K562 (cell line): Measurements from ENCODE around the gene CLEC1A. TPM values are rescaled to one million over a fixed set of nuclear protein-coding genes. Genes with fewer than 3 reads are reported as not detected.

Experiments used
- ATAC-seq: fragments of 200-7000 bp; cut with Tn5 transposase; 3 replicates; pipeline ENCODE4 v1.9.1; 2020; ENCODE audit warnings: moderate library complexity
- BruUV-seq: library from RNA; stranded (reverse); fragments of 400-500 nt; replicated peaks from 2 replicates; lab custom pipeline; 2021; lab: Mats Ljungman, UMichigan
- CTCF ChIA-PET: fragments of 300-600 bp; formaldehyde crosslinking; extraction: SDS; loops from one replicate; lab custom pipeline; 2021; ENCODE audit warnings: low intra/inter-chr PET ratio; lab: Yijun Ruan, JAX
- POLR2A ChIA-PET: fragments of 300-600, 350-650 bp; sonication (Branson Sonifier 250); formaldehyde crosslinking; extraction: SDS; loops from one replicate; lab custom pipeline; 2021; ENCODE audit warnings: antibody characterized with exemption, inconsistent platforms; lab: Yijun Ruan, JAX
- DNase-seq, 4 experiments: peaks; one replicate each; pipeline versions ENCODE4 v3.0.0 to v3.0.0-alpha.2; 2011 to 2018; ENCODE audit warnings: low spot score in 3 of 4, mixed read lengths in 3 of 4; ENCODE audit errors: extremely low read depth in 1 of 4
- FAIRE-seq: peaks from 2 replicates; lab custom pipeline; 2011; peaks lifted over from hg19 to GRCh38; lab: Jason Lieb, UNC
- H2AFZ ChIP-seq: 2 replicates; pipeline ENCODE4 v1.6.0; 2011; ENCODE audit warnings: low read depth, low read length, control low read depth, inconsistent platforms
- H3K27ac ChIP-seq: fragments of 200-600 bp; 3 replicates; pipeline ENCODE4 v1.8.0; 2011; ENCODE audit warnings: low read depth, mild to moderate bottlenecking, control low read depth, inconsistent platforms, low read length, moderate library complexity, mixed read lengths; ENCODE audit errors: extremely low read depth
- H3K27me3 ChIP-seq, 2 experiments: fragments of 300-600 bp in 1 of 2; 2 replicates in 1 of 2; 3 replicates in 1 of 2; pipeline versions ENCODE4 v1.6.0 to v1.8.0; 2011; ENCODE audit warnings: inconsistent platforms in 2 of 2, low read length in 2 of 2, mild to moderate bottlenecking in 1 of 2, mixed read lengths in 1 of 2, moderate library complexity in 1 of 2; ENCODE audit not compliant: control insufficient read depth in 2 of 2, insufficient read depth in 2 of 2
- H3K36me3 ChIP-seq: fragments of 300-600 bp; 3 replicates; pipeline ENCODE4 v1.8.0; 2011; ENCODE audit warnings: mild to moderate bottlenecking, low read length, inconsistent platforms; ENCODE audit not compliant: control insufficient read depth, insufficient read depth
- H3K4me1 ChIP-seq, 2 experiments: fragments of 200-600 bp in 1 of 2; replicated peaks in 1 of 2; 2 replicates in 1 of 2; 3 replicates in 1 of 2; pipeline versions ENCODE4 v1.5.1 to v1.8.0; 2011; ENCODE audit warnings: inconsistent platforms in 2 of 2, low read length in 2 of 2, mild to moderate bottlenecking in 1 of 2, mixed read lengths in 1 of 2, moderate library complexity in 1 of 2; ENCODE audit not compliant: control insufficient read depth in 2 of 2, insufficient read depth in 2 of 2
- H3K4me2 ChIP-seq: 2 replicates; pipeline ENCODE4 v1.6.1; 2011; ENCODE audit warnings: low read length, control low read depth, inconsistent platforms, mixed read lengths; ENCODE audit not compliant: insufficient read depth
- H3K4me3 ChIP-seq: fragments of 200-600 bp; sonication (generic), shearing (Covaris generic); 2 replicates; pipeline ENCODE4 v1.5.1; 2016; ENCODE audit warnings: control low read depth, inconsistent platforms
- H3K79me2 ChIP-seq: fragments of 200-600 bp; 3 replicates; pipeline ENCODE4 v1.8.0; 2011; ENCODE audit warnings: low read length, inconsistent platforms; ENCODE audit not compliant: control insufficient read depth, insufficient read depth
- H3K9ac ChIP-seq, 2 experiments: 2 replicates each; pipeline versions ENCODE4 v1.6.0 to v1.6.1; 2011; ENCODE audit warnings: low read depth in 2 of 2, low read length in 2 of 2, control low read depth in 1 of 2, inconsistent platforms in 1 of 2, mild to moderate bottlenecking in 1 of 2, mixed read lengths in 1 of 2; ENCODE audit not compliant: insufficient read depth in 1 of 2
- H3K9me1 ChIP-seq: one replicate; pipeline ENCODE4 v1.6.0; 2011; ENCODE audit warnings: inconsistent platforms, mild to moderate bottlenecking, low read length, moderate library complexity; ENCODE audit not compliant: control insufficient read depth, insufficient read depth
- H3K9me3 ChIP-seq: replicated peaks from 2 replicates; pipeline ENCODE4 v1.5.1; 2011; ENCODE audit warnings: low read depth, low read length, inconsistent platforms; ENCODE audit not compliant: control insufficient read depth, insufficient read depth
- H4K20me1 ChIP-seq: replicated peaks from 2 replicates; pipeline ENCODE4 v1.6.1; 2011; ENCODE audit warnings: low read length, inconsistent platforms, mixed read lengths; ENCODE audit not compliant: control insufficient read depth, insufficient read depth
- TBL1XR1 ChIP-seq, 2 experiments: IDR thresholded peaks; 2 replicates each; pipeline ENCODE4 v1.6.1; 2012; ENCODE audit warnings: improper control_type of control experiment in 2 of 2, low read length in 2 of 2, mild to moderate bottlenecking in 1 of 2
- ZNF316 ChIP-seq: fragments of 450-650 bp; IDR thresholded peaks from 2 replicates; pipeline ENCODE4 v1.6.1; 2016
- ZNF766 ChIP-seq: fragments of 200-800 bp; sonication (Bioruptor generic); conservative IDR thresholded peaks from 2 replicates; pipeline ENCODE4 v1.6.1; 2016; ENCODE audit warnings: missing genetic modification characterization, missing compliant biosample characterization
- WGBS: fragments of 100-300 bp; shearing (Covaris generic); methylation state at CpG from one replicate; pipeline ENCODE4 v1.1.6; 2016; ENCODE audit warnings: low coverage, mixed read lengths; ENCODE audit not compliant: insufficient coverage; ENCODE audit errors: missing lambda C conversion rate; 5-methylcytosine and 5-hydroxymethylcytosine counted together
- in situ Hi-C: fragments of 300-500 bp; cut with MboI; formaldehyde crosslinking; loops from 4 replicates; pipeline ENCODE4 v1.15.0; 2018; ENCODE audit warnings: inconsistent platforms, mixed read lengths
- intact Hi-C: fragments of 100-400 bp; cut with micrococcal nuclease; formaldehyde crosslinking; loops from 2 replicates; pipeline ENCODE4 v1.14.2; 2022
- polyA plus RNA-seq, 8 experiments: library from polyadenylated mRNA; depleted of rRNA in 4 of 8; stranded (reverse) in 5 of 8; unstranded in 3 of 8; fragments of >200 nt; fragmentation: Nextera tagmentation in 2 of 8; fragmentation: Illumina TruSeq in 1 of 8; extraction: Ambion mirVana in 2 of 8; extraction: Trizol in 1 of 8; gene quantifications; 2 replicates each; pipeline versions ENCODE4 v1.2.1 to v1.2.3, GENCODE V29; 2011 to 2014; ENCODE audit warnings: inconsistent platforms in 1 of 8, missing spikeins in 1 of 8
- total RNA-seq, 7 experiments: library from RNA; depleted of rRNA in 6 of 7; stranded (reverse); fragments of >200 nt in 6 of 7; fragmentation: Illumina TruSeq in 2 of 7; extraction: Trizol in 2 of 7; gene quantifications; 2 replicates each; pipeline versions ENCODE4 v1.2.1 to v1.2.3, GENCODE V29; 2011 to 2021; ENCODE audit warnings: low replicate concordance in 1 of 7
- TF ChIP-seq, protein P1 (sequence below), 2 experiments: fragments of 450-650 bp; IDR thresholded peaks; 2 replicates each; pipeline ENCODE4 v1.6.1; 2016

The CLEC1A gene
- total and polyA plus RNA-seq, 9 of the 15 experiments (the other 6 are each of a cell fraction or from before 2014, with no cell fraction given), result 0.04 TPM; not detected in 8

- TF ChIP-seq ZNF766 (CRISPR knock-in tag), result no peak
These were observed 12.4 kb downstream of the CLEC1A start (continued) for GRCh38 chr12:10086387-10086786.

DNA sequence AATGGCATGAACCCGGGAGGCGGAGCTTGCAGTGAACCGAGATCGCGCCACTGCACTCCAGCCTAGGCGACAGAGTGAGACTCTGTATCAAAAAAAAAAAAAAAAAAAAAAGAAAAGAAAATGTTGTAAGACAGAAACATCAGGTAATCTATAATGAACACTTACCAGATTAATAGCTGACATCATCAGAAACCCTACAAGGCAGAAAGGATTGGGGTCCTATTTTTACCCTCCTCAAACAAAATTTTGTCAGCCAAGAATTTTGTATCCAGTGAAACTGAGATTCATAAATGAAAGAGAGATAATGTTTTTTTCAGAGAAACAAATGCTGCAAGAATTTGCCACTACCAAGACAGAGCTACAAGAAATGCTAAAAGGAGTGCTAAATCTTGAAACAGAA is 14.1 kb downstream of the CLEC1A start:
- DNase-seq, result no peak
- no peak overlapping the region for H3K4me3 ChIP-seq
- no peak overlapping the region for H2AFZ ChIP-seq
- no peaks in the 10 kb centered on the region for H3K4me1 ChIP-seq
- H3K4me2 ChIP-seq, result no peak overlapping the region
- ChIA-PET POLR2A (no interaction called here), CTCF (no interaction called here)
- in situ Hi-C loops, result no loop called here
- H3K79me2 ChIP-seq, result no peaks in the 10 kb centered on the region
- no peak for ATAC-seq
- TF ChIP-seq, protein P1, sequence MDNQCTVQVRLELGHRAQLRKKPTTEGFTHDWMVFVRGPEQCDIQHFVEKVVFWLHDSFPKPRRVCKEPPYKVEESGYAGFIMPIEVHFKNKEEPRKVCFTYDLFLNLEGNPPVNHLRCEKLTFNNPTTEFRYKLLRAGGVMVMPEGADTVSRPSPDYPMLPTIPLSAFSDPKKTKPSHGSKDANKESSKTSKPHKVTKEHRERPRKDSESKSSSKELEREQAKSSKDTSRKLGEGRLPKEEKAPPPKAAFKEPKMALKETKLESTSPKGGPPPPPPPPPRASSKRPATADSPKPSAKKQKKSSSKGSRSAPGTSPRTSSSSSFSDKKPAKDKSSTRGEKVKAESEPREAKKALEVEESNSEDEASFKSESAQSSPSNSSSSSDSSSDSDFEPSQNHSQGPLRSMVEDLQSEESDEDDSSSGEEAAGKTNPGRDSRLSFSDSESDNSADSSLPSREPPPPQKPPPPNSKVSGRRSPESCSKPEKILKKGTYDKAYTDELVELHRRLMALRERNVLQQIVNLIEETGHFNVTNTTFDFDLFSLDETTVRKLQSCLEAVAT (IDR thresholded peaks at IDR 0.05), result no peak
- no peak for TF ChIP-seq TBL1XR1 (IDR thresholded peaks at IDR 0.05; ENCODE audit: low read length in 2 of 2)
- TF ChIP-seq ZNF316, result 0 out of 2 replicates have a peak, but pooled peaks have one; percentile 22
- no peak overlapping the region for H3K9ac ChIP-seq
- H3K36me3 ChIP-seq, result no peaks in the 10 kb centered on the region
- WGBS, result 0% methylated on average over 1 of the region's 6 CpGs
- peaks cover 0 to 5% of the 10 kb centered on the region in 2 experiments; a peak in 2 of 5 replicates for H3K27me3 ChIP-seq
- H3K27ac ChIP-seq, result no peak overlapping the region
- no peaks in the 10 kb centered on the region for H3K9me3 ChIP-seq
- no peaks in the 10 kb centered on the region for H3K9me1 ChIP-seq
- no peaks in the 10 kb centered on the region for H4K20me1 ChIP-seq
- no TSS peak for BruUV-seq
- intact Hi-C loops, result no loop called here
- no peak for FAIRE-seq
